Right lobe of liver (tissue), 6 donors: Measurements from ENCODE around the gene KAZN. TPM values are rescaled to one million over a fixed set of nuclear protein-coding genes. Genes with fewer than 3 reads are reported as not detected.

Experiments used
- ATAC-seq, 4 donors: fragments of 200-7000 bp; cut with Tn5 transposase; one replicate each; pipeline ENCODE4 v1.9.1; 2020; ENCODE audit warnings: mild to moderate bottlenecking in 4 of 4, moderate library complexity in 4 of 4
- DNase-seq, 3 donors: peaks; one replicate each; pipeline ENCODE4 v3.0.0-alpha.2; 2020
- H3K27ac ChIP-seq, 3 donors: fragments of 200-600 bp; one replicate each; pipeline ENCODE4 v1.8.0; 2022
- H3K27me3 ChIP-seq, 2 donors: fragments of 200-600 bp; one replicate each; pipeline ENCODE4 v1.8.0; 2022
- H3K36me3 ChIP-seq, 4 donors: fragments of 200-600 bp; sonication (generic) in 1 of 4; one replicate each; pipeline versions ENCODE4 v1.5.1 to v1.8.0; 2017 to 2022; ENCODE audit warnings: control low read depth in 1 of 4
- H3K4me1 ChIP-seq, 4 donors: fragments of 200-600 bp; sonication (generic) in 1 of 4; one replicate each; pipeline versions ENCODE4 v1.5.1 to v1.8.0; 2017 to 2022; ENCODE audit warnings: control low read depth in 1 of 4
- H3K4me3 ChIP-seq, 3 donors: fragments of 200-600 bp; one replicate each; pipeline ENCODE4 v1.8.0; 2022
- H3K9me3 ChIP-seq, 4 donors: fragments of 200-600 bp; sonication (generic) in 1 of 4; one replicate each; pipeline versions ENCODE4 v1.5.1 to v1.8.0; 2017 to 2022; ENCODE audit warnings: control low read depth in 1 of 4
- POLR2A ChIP-seq: fragments of 450-650 bp; IDR thresholded peaks from one replicate; pipeline ENCODE4 v1.6.1; 2017; ENCODE audit warnings: antibody characterized with exemption, mild to moderate bottlenecking
- WGBS: methylation state at CpG from one replicate; pipeline ENCODE4 v1.1.6; 2018; ENCODE audit warnings: low coverage, low lambda C conversion rate; ENCODE audit not compliant: insufficient coverage; ENCODE audit errors: missing lambda C conversion rate; 5-methylcytosine and 5-hydroxymethylcytosine counted together
- intact Hi-C, 2 donors: fragments of 100-400 bp; cut with DNase I; formaldehyde crosslinking; loops; one replicate each; pipeline versions ENCODE4 v1.11.2 to v1.14.1; 2022
- total RNA-seq, 6 experiments: library from RNA; depleted of rRNA in 2 of 6; stranded (reverse); fragments of >200 nt in 2 of 6; fragmentation: NEBNext Ultra II Directional in 3 of 6; extraction: Animal tissue kit (Norgen Biotek cat#: 25700) in 3 of 6; gene quantifications; one replicate each; pipeline versions ENCODE4 v1.1.0 to v1.2.4, GENCODE V29; 2016 to 2023
- TF ChIP-seq, protein P1 (sequence below), 4 donors: fragments of 200-600 bp in 3 of 4; fragments of 450-650 bp in 1 of 4; IDR thresholded peaks; one replicate each; pipeline versions ENCODE4 v1.5.1 to v1.8.0; 2016 to 2022; ENCODE audit warnings: antibody characterized with exemption in 4 of 4, mild to moderate bottlenecking in 2 of 4
- donor health status: DM: no; HTN: yes; CAD: no.
- donor health status: DM: no; HTN: no; CAD: no.
- donor health status: DM: no; HTN: no; CAD: no.
- donor health status: DM: no; HTN: yes; CAD: no.
- donor health status: DM: no; HTN: yes; CAD: no.

The KAZN gene
- total RNA-seq, 6 experiments from 2014 or later = 1.5 to 7.2 (median 2.7) TPM

DNA sequence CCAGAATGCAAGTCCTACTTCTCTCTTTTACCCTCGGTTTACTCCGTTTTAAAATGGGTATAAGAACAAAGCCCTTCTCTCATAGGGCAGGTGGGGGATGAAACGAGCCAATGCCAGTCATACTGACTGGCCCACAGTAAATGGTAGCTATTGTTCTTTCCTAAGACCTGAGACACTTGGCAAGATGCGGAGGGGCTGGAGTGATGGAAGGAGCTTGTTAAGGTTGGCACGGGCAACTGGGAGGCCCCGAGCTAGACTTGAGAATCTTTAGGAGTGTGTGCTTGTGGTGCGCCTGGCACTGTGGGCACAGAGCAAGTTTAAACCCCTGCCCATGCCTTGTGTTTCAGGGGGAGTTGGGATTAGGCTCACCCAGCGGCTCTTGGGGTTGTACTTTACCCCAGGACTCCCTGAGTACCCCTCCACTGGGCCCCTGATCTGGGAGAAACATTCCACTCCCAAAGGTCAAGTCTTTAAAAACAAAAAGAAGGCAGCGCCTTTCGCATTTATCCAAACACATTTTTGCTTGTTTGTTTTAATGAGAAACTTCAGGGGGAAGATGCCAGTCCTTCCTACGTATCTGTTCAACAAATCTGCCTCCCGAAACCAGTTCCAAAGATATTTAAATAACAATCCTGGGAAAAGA, 314.5 kb downstream of the KAZN start:
- H3K4me3 ChIP-seq = no peak overlapping the region
- H3K27ac ChIP-seq = no peak overlapping the region
- no peaks in the 10 kb centered on the region for H3K36me3 ChIP-seq
- H3K27me3 ChIP-seq = no peaks in the 10 kb centered on the region
- intact Hi-C loops = no loop called here
- ATAC-seq = no peak
- no peaks in the 10 kb centered on the region for H3K4me1 ChIP-seq
- no peak for TF ChIP-seq POLR2A
- TF ChIP-seq, protein P1, sequence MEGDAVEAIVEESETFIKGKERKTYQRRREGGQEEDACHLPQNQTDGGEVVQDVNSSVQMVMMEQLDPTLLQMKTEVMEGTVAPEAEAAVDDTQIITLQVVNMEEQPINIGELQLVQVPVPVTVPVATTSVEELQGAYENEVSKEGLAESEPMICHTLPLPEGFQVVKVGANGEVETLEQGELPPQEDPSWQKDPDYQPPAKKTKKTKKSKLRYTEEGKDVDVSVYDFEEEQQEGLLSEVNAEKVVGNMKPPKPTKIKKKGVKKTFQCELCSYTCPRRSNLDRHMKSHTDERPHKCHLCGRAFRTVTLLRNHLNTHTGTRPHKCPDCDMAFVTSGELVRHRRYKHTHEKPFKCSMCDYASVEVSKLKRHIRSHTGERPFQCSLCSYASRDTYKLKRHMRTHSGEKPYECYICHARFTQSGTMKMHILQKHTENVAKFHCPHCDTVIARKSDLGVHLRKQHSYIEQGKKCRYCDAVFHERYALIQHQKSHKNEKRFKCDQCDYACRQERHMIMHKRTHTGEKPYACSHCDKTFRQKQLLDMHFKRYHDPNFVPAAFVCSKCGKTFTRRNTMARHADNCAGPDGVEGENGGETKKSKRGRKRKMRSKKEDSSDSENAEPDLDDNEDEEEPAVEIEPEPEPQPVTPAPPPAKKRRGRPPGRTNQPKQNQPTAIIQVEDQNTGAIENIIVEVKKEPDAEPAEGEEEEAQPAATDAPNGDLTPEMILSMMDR (IDR thresholded peaks at IDR 0.05) = no peak
- 78% methylated on average over 8 of the region's 12 CpGs for WGBS
- DNase-seq = no peak
- H3K9me3 ChIP-seq = no peaks in the 10 kb centered on the region

DNA sequence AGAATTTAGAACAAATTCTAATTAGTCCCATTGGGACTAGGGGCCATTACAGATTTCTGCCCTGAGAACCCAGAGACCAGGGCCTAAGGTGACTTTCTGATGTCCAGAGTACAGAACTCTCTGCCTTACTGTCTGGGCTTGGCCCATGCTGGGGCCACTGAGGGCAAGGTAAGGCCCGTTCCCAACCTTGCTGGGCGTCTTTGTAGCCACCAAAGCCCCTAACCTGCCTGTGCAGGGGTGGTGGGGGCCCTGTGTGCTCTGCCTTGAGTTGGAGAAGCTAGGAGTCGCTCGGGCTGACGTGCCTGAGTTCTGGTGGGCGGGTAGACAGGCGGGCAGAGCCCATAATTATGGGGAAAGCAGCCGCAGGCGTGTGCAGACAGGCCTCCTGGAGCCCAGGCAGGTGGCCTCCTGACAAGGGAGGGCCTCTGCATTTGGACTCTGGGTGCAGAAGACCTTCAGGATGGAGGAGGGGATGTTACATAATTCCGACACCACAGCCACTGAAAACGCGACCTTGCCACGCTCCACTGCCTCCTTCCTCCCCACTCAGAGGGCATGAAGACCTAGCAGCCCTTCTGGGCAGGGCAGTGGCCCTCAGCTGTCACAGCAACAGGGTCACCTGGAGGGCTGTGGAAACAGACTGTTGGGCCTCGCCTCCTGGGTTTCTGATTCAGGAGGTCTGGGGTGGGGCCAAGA, 315.1 kb downstream of the KAZN start:
- no peak for DNase-seq

DNA sequence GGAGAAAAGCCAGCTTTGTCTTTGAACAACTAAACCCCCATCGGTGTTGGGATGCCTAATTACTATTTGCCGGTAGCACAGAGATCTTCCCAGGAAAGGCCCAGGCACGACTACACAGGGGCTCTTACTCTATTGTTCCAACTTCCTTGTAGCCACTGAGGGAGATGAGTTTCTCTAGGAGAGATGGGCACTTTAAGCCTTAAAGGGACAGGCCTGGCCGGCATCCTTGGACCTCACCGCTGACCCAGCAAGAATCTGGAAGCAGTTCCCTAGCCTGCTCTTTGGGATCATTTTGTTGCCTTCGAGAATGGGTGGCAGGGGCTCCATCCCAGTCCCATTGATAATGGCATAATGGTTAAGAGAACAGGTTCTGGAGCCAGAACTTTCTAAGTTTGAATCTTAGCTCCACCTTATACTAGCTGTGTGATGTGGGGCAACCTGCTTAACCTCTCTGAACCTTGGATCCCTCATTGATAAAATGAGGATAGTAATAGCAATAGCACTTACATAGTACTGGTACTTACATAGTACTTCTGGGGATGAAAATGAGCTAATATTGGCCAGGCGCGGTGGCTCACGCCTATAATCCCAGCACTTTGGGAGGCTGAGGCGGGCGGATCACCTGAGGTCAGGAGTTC, 316.0 kb downstream of the KAZN start:
- H3K4me1 ChIP-seq = no peaks in the 10 kb centered on the region
- WGBS = 69% methylated on average over 6 of the region's 11 CpGs
- H3K9me3 ChIP-seq = no peaks in the 10 kb centered on the region
- no peak overlapping the region for H3K4me3 ChIP-seq
- ATAC-seq (no peak), DNase-seq (no peak)
- TF ChIP-seq POLR2A = no peak
- TF ChIP-seq, protein P1 (IDR thresholded peaks at IDR 0.05) = no peak
- intact Hi-C loops = no loop called here
- H3K27ac ChIP-seq = no peak overlapping the region
- H3K36me3 ChIP-seq = no peaks in the 10 kb centered on the region
- no peaks in the 10 kb centered on the region for H3K27me3 ChIP-seq

More for the DNA sequence above, 315.1 kb downstream of the KAZN start:
- H3K27me3 ChIP-seq = no peaks in the 10 kb centered on the region
- intact Hi-C loops = no loop called here
- no peaks in the 10 kb centered on the region for H3K9me3 ChIP-seq
- TF ChIP-seq, protein P1 (IDR thresholded peaks at IDR 0.05) = no peak
- TF ChIP-seq POLR2A = no peak
- no peak overlapping the region for H3K4me3 ChIP-seq
- ATAC-seq = no peak
- no peak overlapping the region for H3K27ac ChIP-seq
- WGBS = 60% methylated on average over 2 of the region's 14 CpGs
- H3K4me1 ChIP-seq = no peaks in the 10 kb centered on the region
- no peaks in the 10 kb centered on the region for H3K36me3 ChIP-seq

DNA sequence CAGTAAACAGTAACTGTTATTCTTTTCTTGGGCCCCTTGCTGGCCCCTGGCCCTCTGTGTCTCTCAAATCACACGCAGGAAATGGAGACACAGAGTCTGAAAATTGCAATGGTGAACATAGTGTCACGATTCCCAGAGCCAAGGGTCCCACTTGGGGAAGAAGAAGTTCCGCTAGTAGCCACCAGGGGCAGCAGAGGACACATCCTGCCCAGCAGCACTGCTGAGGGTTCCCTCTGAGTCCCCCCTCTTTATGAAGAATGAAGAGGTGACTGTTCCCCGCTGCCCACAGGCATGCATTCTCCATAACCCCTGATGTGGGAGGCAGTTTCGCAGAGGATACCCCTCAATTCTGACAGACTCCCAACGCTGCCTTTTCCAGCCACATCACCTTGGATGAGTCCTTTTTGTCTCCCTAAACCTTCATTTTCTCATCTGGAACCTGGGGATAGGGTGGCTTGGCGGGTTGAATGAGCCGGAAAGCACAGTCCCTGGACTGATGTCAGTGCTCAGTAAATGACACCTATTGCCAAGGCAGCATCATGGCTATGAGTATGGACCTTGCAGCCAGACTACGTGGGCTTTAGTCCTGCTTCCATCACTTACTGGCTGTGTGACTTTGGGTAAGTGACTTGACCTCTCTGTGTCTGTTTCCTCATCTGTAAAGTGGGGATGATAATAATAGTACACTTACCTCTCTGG, 317.0 kb downstream of the KAZN start:
- H3K9me3 ChIP-seq = no peaks in the 10 kb centered on the region
- H3K36me3 ChIP-seq = no peaks in the 10 kb centered on the region
- ATAC-seq = peak; percentile 62 to 79 (median 69)
- WGBS = 39% methylated on average over 8 of the region's 9 CpGs
- no peak overlapping the region for H3K27ac ChIP-seq
- no peaks in the 10 kb centered on the region for H3K4me1 ChIP-seq
- H3K27me3 ChIP-seq = no peaks in the 10 kb centered on the region
- no peak overlapping the region for H3K4me3 ChIP-seq
- TF ChIP-seq POLR2A = no peak
- TF ChIP-seq, protein P1 (IDR thresholded peaks at IDR 0.05) = peak; percentile 54 to 83 (median 82)
- DNase-seq = no peak
- intact Hi-C loops = no loop called here
